Activated CD8-positive, alpha-beta T cell treated with anti-CD3 and anti-CD28 coated beads for 36 hours (primary cell): ENCODE data around the gene DRAP1. TPM values are rescaled to one million over a fixed set of nuclear protein-coding genes. Genes with fewer than 3 reads are reported as not detected.
A peak's percentile ranks its signal among the peaks of the same experiment; 100 is the strongest.

Experiments
- ATAC-seq: fragments of 200-7000 bp; cut with Tn5 transposase; one replicate; pipeline ENCODE4 v1.10.0; 2021; ENCODE audit warnings: mild to moderate bottlenecking, moderate library complexity
- CTCF ChIA-PET: fragments of 350-600 bp; sonication (Branson Sonifier 250); formaldehyde crosslinking; loops from one replicate; lab custom pipeline; 2021; ENCODE audit warnings: antibody characterized with exemption; lab: Charles Lee
- POLR2A ChIA-PET: fragments of 350-600 bp; sonication (Branson Sonifier 250); formaldehyde crosslinking; loops from one replicate; lab custom pipeline; 2021; ENCODE audit warnings: antibody characterized with exemption; lab: Charles Lee
- DNase-seq: peaks from one replicate; pipeline ENCODE4 v3.0.0-alpha.2; 2020
- H3K27ac Mint-ChIP-seq: one replicate; pipeline ENCODE4 v1.8.0; 2021; ENCODE audit warnings: mild to moderate bottlenecking, mixed read lengths
- H3K27me3 Mint-ChIP-seq: one replicate; pipeline ENCODE4 v1.8.0; 2021; ENCODE audit warnings: mixed read lengths
- H3K36me3 Mint-ChIP-seq: one replicate; pipeline ENCODE4 v1.8.0; 2021; ENCODE audit warnings: low read depth, mixed read lengths
- H3K4me1 Mint-ChIP-seq: one replicate; pipeline ENCODE4 v1.8.0; 2021; ENCODE audit warnings: low read depth, mixed read lengths
- H3K4me3 Mint-ChIP-seq: one replicate; pipeline ENCODE4 v1.8.0; 2021; ENCODE audit warnings: mild to moderate bottlenecking, moderate library complexity, mixed read lengths
- H3K9me3 Mint-ChIP-seq: one replicate; pipeline ENCODE4 v1.8.0; 2021; ENCODE audit warnings: mixed read lengths
- CTCF ChIP-seq: fragments of 200-600 bp; IDR thresholded peaks from one replicate; pipeline ENCODE4 v1.8.0; 2022; ENCODE audit warnings: antibody characterized with exemption, mild to moderate bottlenecking
- intact Hi-C: fragments of 100-400 bp; cut with micrococcal nuclease; formaldehyde crosslinking; loops from one replicate; pipeline ENCODE4 v1.10.0; 2022
- total RNA-seq, 2 experiments: library from RNA; stranded (reverse); gene quantifications; one replicate each; pipeline ENCODE4 v1.2.3, GENCODE V29; 2021

The DRAP1 gene
- total RNA-seq, 2 experiments from 2014 or later: 135 TPM

- ChIA-PET POLR2A (interaction anchor here (2.5 kb wide), 1 partner anchor 12 kb away, joined by 12 read pairs; the partner anchor contains the start of gene FOSL1), CTCF (interaction anchor here (1.2 to 1.5 kb wide), 2 partner anchors 10 to 28 kb away, joined by 3 read pairs; no protein-coding TSS in a partner anchor)
- no peak for DNase-seq
- Mint-ChIP-seq H3K27ac (no peak overlapping the region), H3K4me1 (peaks cover 26% of the 10 kb centered on the region), H3K9me3 (no peaks in the 10 kb centered on the region), H3K36me3 (peaks cover 7% of the 10 kb centered on the region), H3K4me3 (no peak overlapping the region), H3K27me3 (peaks cover 4% of the 10 kb centered on the region)
- no peak for TF ChIP-seq CTCF
- intact Hi-C loops: no loop called here
- peak; percentile 32 for ATAC-seq
Observed at GRCh38 chr11:65912845-65913244, 6.4 kb upstream of the DRAP1 start.

- Mint-ChIP-seq H3K36me3 (peaks cover 9% of the 10 kb centered on the region), H3K27ac (no peak overlapping the region)
- no peak for ATAC-seq
Observed at GRCh38 chr11:65915101-65915820, 4.0 kb upstream of the DRAP1 start.

GRCh38 chr11:65915821-65916251 lies 3.4 kb upstream of the DRAP1 start:
- DNase-seq: no peak
- POLR2A ChIA-PET: interaction anchor here (1.1 to 2.0 kb wide), 3 partner anchors 14 to 22 kb away, joined by 3 to 8 read pairs (median 6); no protein-coding TSS in a partner anchor
- H3K9me3 Mint-ChIP-seq: no peaks in the 10 kb centered on the region
- TF ChIP-seq CTCF: no peak
- no peak for ATAC-seq
- H3K27me3 Mint-ChIP-seq: no peaks in the 10 kb centered on the region
- intact Hi-C loops: no loop called here
- H3K27ac Mint-ChIP-seq: no peak overlapping the region
- H3K4me3 Mint-ChIP-seq: no peak overlapping the region
- peaks cover 28% of the 10 kb centered on the region for H3K4me1 Mint-ChIP-seq
- CTCF ChIA-PET: interaction anchor here (0.7 to 1.8 kb wide), 4 partner anchors 14 to 32 kb away, joined by 3 to 4 read pairs (median 3); no protein-coding TSS in a partner anchor
- H3K36me3 Mint-ChIP-seq: peaks cover 11% of the 10 kb centered on the region

More at GRCh38 chr11:65915101-65915820, 4.0 kb upstream of the DRAP1 start:
- no peak overlapping the region for H3K4me3 Mint-ChIP-seq
- peaks cover 24% of the 10 kb centered on the region for H3K4me1 Mint-ChIP-seq
- CTCF ChIA-PET: interaction anchor here (0.7 to 1.8 kb wide), 4 partner anchors 14 to 31 kb away, joined by 3 to 4 read pairs (median 3); no protein-coding TSS in a partner anchor
- POLR2A ChIA-PET: interaction anchor here (0.9 to 2.0 kb wide), 5 partner anchors 14 to 43 kb away, joined by 3 to 8 read pairs (median 4); partner anchors contain the start of gene CCDC85B
- H3K27me3 Mint-ChIP-seq: no peaks in the 10 kb centered on the region
- TF ChIP-seq CTCF: no peak
- DNase-seq: no peak
- intact Hi-C loops: no loop called here
- H3K9me3 Mint-ChIP-seq: no peaks in the 10 kb centered on the region

GRCh38 chr11:65916391-65916790 lies 2.8 kb upstream of the DRAP1 start:
- peak overlapping the region; percentile 13 for H3K27ac Mint-ChIP-seq
- intact Hi-C loops: no loop called here
- peak overlapping the region; percentile 92 for H3K4me3 Mint-ChIP-seq
- no peak for TF ChIP-seq CTCF
- H3K9me3 Mint-ChIP-seq: no peaks in the 10 kb centered on the region
- H3K4me1 Mint-ChIP-seq: peaks cover 29% of the 10 kb centered on the region
- CTCF ChIA-PET: interaction anchor here (0.8 to 2.5 kb wide), 4 partner anchors 15 to 32 kb away, joined by 3 to 12 read pairs (median 4); partner anchors contain the start of gene CCDC85B
- H3K36me3 Mint-ChIP-seq: peaks cover 12% of the 10 kb centered on the region
- no peak for ATAC-seq
- POLR2A ChIA-PET: interaction anchor here (1.1 to 2.9 kb wide), 3 partner anchors 15 to 27 kb away, joined by 3 to 20 read pairs (median 6); partner anchors contain the start of genes CCDC85B and FIBP
- no peak for DNase-seq
- no peaks in the 10 kb centered on the region for H3K27me3 Mint-ChIP-seq
